Calu3 (cell line): ENCODE results near the gene MPZL1. TPM values are rescaled to one million over a fixed set of nuclear protein-coding genes. Genes with fewer than 3 reads are reported as not detected.

Source experiments
- BruUV-seq: library from RNA; stranded (reverse); fragments of 400-500 nt; replicated peaks from 2 replicates; lab custom pipeline; 2021; lab: Mats Ljungman, UMichigan
- CTCF ChIA-PET: fragments of 300-600 bp; sonication (Branson Sonifier 250); formaldehyde crosslinking; loops from one replicate; lab custom pipeline; 2022; ENCODE audit warnings: antibody characterized with exemption; lab: Charles Lee
- DNase-seq: peaks from one replicate; pipeline ENCODE4 v3.0.0; 2022
- H3K27ac Mint-ChIP-seq: one replicate; pipeline ENCODE4 v1.8.0; 2022; ENCODE audit warnings: mixed read lengths; ENCODE audit not compliant: unreplicated experiment
- H3K27me3 Mint-ChIP-seq: one replicate; pipeline ENCODE4 v1.8.0; 2022; ENCODE audit warnings: mixed read lengths; ENCODE audit not compliant: unreplicated experiment
- H3K36me3 Mint-ChIP-seq: one replicate; pipeline ENCODE4 v1.8.0; 2022; ENCODE audit warnings: mild to moderate bottlenecking, moderate library complexity, mixed read lengths; ENCODE audit not compliant: insufficient read depth, unreplicated experiment
- H3K4me1 Mint-ChIP-seq: one replicate; pipeline ENCODE4 v1.8.0; 2022; ENCODE audit warnings: mild to moderate bottlenecking, low read depth, mixed read lengths; ENCODE audit not compliant: unreplicated experiment
- H3K4me3 Mint-ChIP-seq: one replicate; pipeline ENCODE4 v1.8.0; 2022; ENCODE audit warnings: mild to moderate bottlenecking, low read depth, moderate library complexity, mixed read lengths; ENCODE audit not compliant: unreplicated experiment
- H3K9me3 Mint-ChIP-seq: one replicate; pipeline ENCODE4 v1.8.0; 2022; ENCODE audit warnings: low read depth, mixed read lengths; ENCODE audit not compliant: unreplicated experiment
- intact Hi-C: fragments of 100-400 bp; cut with micrococcal nuclease; formaldehyde crosslinking; loops from one replicate; pipeline ENCODE4 v1.10.0; 2022; ENCODE audit not compliant: unreplicated experiment
- total RNA-seq: library from RNA; stranded (reverse); gene quantifications from 2 replicates; pipeline ENCODE4 v1.2.3, GENCODE V29; 2022
- TF ChIP-seq, protein P1 (sequence below): fragments of 200-600 bp; IDR thresholded peaks from one replicate; pipeline ENCODE4 v1.8.0; 2022; ENCODE audit warnings: antibody characterized with exemption; ENCODE audit not compliant: unreplicated experiment

Gene MPZL1
- total RNA-seq, 1 experiment from 2014 or later: 139 TPM

- Mint-ChIP-seq H3K9me3 (no peaks in the 10 kb centered on the region), H3K27me3 (peaks cover 16% of the 10 kb centered on the region), H3K4me1 (no peaks in the 10 kb centered on the region), H3K4me3 (no peak overlapping the region), H3K36me3 (no peaks in the 10 kb centered on the region), H3K27ac (no peak overlapping the region)
- intact Hi-C loops: no loop called here
- DNase-seq: no peak
- BruUV-seq: no TSS peak
- TF ChIP-seq, protein P1, sequence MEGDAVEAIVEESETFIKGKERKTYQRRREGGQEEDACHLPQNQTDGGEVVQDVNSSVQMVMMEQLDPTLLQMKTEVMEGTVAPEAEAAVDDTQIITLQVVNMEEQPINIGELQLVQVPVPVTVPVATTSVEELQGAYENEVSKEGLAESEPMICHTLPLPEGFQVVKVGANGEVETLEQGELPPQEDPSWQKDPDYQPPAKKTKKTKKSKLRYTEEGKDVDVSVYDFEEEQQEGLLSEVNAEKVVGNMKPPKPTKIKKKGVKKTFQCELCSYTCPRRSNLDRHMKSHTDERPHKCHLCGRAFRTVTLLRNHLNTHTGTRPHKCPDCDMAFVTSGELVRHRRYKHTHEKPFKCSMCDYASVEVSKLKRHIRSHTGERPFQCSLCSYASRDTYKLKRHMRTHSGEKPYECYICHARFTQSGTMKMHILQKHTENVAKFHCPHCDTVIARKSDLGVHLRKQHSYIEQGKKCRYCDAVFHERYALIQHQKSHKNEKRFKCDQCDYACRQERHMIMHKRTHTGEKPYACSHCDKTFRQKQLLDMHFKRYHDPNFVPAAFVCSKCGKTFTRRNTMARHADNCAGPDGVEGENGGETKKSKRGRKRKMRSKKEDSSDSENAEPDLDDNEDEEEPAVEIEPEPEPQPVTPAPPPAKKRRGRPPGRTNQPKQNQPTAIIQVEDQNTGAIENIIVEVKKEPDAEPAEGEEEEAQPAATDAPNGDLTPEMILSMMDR: no peak
- CTCF ChIA-PET: no interaction called here
Measured at GRCh38 chr1:167839009-167839408, 117.2 kb downstream of the MPZL1 start.

Other genes with a start within 250 kb of the MPZL1 start
- 0.61 and 0.97 TPM in 2 replicates for gene CD247, start 203.5 kb upstream of the MPZL1 start, total RNA-seq
- 55.0 and 69.3 TPM in 2 replicates for gene CREG1, start 168.2 kb upstream of the MPZL1 start, total RNA-seq
- gene RCSD1, start 91.8 kb upstream of the MPZL1 start, total RNA-seq: not detected in 2 replicates
- 0.31 and 0.91 TPM in 2 replicates for gene ADCY10, start 192.2 kb downstream of the MPZL1 start, total RNA-seq
- gene DCAF6, start 214.7 kb downstream of the MPZL1 start, total RNA-seq: 64.0 and 69.1 TPM in 2 replicates
- gene MPC2, start 215.1 kb downstream of the MPZL1 start, total RNA-seq: 124 and 126 TPM in 2 replicates